ENCODE data around the gene CHPT1.

CHPT1 gene

DNA sequence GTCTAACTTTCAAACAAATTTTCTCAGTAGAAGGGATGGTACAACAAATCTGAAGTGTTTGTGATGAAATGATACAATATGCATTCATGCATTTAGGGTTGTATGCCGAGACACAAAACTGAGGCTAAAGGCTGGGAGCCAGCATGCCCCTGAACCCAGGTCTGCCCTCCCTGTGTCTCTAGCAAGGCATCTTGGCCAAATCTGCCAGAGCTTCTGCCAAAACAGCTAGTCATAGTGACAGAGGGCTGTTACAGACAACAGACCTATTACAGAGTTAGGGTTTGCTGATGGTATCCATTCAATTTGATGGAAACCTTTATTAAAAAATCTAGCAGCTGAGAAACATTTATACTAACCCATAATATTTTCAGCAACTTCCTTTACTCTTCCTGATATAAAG, 11.3 kb upstream of the CHPT1 start:
- no peak for DNase-seq

DNA sequence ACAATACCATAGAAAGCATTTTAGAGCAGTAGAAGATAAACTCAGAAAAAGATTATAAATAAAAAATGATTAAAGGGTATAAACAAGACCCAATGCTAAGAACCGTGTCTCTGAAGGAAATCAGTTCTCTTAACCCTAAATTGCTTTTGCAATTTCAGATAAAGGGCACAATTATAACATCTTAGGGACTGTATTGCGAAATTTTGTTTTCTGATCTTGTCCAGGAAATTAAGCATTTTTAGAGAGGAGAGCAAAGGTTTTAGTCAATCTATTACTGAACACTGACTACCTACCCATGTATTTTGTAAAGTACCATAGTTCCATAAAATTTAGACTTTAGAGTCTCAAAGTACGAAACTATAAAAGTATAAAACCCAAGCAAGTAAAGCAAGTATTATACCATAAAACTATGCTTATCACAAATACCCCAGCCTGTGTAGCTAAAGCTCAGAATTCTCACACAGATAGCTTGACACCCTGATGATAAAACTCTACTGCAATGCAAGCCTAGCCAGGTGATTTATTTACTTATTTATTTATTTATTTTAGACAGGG, 6.8 kb upstream of the CHPT1 start:
- no peak for DNase-seq

DNA sequence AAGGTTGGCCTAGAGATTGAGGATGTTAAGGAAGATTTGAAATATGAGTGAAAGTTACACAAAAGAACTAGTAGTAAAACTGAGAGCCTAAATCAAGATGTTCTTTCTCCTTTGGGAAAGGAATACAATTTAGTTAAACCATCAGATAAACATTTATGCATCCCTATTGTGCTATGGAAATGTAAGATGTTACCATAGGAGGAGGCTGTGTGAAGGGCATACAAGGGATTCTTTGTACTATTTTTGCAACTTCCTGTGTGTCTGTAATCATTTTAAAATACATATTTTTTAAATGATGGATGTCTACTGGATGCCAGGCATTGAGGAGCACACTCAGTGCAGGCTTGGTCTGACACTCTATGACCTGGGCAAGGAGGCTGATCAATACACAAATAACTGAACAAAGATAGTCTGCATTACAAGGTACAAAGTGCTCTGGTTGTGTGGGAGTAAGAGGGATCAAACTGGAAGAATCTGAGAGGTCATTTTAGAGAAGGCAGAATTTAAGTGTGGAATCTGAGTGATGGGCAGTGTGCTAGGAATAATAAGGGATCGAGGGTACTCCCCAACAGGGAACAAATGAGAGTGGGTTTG, 5.8 kb upstream of the CHPT1 start:
- no peak for DNase-seq

DNA sequence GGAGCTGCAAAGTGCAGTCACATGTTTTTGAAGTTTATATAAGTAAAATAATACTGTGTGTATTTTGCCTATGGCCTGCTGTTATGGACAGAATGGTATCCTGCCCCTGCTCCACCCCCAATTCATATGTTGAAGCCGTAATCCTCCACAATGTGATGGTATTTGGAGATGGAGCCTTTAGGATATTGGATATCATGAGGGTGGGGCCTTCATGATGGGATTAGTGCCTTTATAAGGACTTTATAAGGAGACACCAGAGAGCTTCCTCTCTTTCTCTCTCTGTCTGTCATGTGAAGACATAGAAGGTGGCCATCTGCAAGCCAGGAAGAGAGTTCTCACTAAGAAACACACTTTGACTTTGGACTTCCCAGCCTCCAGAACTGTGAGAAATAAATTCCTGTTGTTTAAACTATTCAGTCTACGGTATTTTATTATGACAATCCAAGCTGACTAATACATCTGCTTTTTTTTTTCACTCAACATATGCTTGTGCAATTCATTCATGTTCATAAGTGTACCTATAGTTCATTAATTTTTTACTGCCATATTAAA, 3.1 kb upstream of the CHPT1 start:
- no peak for DNase-seq

DNA sequence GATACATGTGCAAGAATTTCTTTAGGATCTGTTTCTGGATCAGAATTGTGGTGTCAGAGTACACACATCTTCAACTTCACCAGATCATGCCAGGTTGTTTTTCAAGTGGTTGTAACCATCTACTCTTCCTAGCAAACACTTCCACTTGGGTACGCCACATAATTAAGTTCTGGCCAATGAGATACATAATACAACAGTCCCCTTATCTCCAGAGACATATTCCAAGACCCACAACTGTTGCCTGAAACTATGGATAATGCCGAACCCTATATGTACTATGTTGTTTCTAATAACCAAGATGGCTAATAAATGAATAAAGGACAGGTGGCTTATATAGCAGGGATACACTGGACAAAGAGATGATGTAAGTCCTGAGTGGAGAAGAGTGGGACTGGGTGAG, 2.5 kb upstream of the CHPT1 start:
- DNase-seq: no peak

DNA sequence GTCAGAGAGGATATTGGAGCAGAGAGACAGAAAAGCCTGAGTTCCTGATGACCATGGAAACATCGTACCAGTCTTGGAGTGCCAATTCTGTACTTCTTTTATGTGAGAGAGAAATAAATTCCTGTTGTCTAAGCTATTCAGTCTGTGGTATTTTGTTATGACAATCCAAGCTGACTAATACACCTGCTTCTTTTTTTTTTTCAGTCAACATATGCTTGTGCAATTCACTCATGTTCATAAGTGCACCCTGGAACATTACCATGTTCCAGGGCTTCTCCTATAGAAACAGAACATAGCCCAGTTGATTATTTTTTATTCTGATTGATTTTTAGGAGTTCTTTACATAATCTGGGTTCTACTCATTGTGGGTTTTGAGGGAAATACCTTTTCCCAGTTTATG, 1.7 kb upstream of the CHPT1 start:
- DNase-seq: no peak

DNA sequence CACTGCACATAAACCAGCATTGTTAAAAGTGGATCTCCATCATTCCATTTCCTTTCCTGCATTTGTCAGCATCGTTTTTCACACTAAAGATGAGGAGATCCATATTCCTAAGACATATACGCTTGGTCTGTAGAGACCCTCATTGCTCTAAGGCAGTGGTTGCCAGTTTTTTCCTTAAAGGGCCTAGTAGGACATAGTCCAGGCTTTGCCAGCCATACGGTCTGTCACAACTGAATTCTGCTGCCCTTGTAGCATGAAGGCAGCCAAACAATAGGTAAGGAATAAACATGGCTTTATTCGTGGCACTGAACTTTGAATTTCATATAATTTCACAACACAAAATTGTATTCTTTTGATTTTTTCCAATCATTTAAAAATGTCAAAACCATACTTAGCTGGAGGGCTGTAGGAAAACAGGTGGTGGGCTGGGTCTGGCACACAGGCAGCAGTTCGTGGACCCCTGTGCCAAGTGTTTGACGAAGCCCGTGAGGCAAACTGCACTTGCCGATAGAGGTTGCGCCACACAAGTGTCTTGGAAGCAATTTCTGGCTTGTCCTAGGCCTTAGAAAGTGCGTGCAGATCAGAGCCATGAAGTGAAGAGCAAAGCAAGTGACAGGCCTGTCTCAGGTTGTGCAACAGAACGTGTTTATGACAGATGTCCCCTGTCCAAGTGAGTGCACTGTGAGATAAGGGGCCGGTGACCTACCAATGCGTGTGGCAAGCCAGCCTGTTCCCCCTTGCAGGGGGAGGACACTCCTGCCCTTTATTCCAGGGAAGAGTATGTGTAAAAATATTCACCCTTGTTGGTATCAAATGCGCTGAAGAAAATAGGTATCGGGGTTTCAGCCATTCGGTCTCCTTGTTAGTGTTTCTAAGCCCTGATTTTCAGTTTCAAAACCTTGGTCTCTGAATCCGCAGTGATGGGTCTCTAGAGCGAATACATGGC, 916 bp upstream of the CHPT1 start:
- DNase-seq: peak; percentile 30

DNA sequence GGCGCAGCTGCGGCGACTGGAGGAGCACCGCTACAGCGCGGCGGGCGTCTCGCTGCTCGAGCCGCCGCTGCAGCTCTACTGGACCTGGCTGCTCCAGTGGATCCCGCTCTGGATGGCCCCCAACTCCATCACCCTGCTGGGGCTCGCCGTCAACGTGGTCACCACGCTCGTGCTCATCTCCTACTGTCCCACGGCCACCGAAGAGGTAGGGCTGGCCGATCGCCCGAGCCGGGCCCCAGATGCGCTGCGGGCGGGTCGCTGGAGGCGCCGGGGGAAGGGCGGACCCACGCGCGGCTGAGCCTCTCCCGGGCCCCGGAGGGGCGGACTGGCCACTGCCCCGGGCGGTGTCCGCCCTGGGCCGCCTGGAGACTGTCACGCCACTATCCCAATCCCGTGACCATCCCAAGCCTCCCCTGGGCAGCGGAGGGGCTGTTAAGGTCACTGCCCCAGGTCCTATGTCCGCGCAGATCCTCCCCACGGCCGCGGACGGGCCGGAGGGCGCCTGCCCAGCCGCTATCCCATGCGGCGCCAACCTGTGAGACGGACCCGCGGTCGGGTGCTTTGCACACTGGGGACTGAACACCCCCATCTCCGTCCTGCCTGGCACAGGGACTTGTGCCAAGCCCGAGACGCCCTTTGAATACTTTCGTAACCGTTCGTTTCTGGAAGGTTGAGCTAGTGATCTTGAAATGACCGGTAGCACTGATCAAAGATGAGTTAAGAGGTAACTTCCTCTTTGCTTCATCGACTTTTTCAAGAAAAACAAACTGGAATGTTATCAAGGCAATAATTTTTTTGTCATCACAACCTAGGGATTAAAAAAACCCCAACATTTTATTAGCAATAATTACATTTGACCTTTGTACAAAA, 725 bp downstream of the CHPT1 start:
- peak; percentile 66 for DNase-seq

DNA sequence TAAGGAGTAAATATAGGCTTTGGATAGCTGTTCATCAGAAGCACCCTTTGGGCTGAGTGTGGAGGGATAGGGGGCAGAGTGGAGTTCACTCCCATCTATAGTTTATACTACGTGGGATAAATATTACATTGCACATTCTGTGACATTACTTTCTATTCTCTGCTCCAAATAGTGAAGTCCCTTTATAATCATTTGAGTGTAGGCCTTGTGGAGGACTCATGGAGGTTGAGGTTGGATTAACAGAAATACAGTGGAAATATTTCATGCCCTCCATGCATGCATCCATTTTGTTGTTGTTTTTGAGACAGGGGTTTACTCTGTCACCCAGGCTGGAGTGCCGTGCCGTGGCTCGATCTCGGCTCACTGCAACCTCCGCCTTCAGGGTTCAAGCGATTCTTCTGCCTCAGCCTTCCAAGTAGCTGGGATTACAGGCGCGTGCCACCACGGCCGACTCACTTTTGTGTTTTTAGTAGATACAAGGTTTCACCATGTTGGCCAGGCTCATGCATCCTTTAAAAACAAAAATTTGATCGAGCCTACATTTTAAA, 1.4 kb downstream of the CHPT1 start:
- DNase-seq: no peak

DNA sequence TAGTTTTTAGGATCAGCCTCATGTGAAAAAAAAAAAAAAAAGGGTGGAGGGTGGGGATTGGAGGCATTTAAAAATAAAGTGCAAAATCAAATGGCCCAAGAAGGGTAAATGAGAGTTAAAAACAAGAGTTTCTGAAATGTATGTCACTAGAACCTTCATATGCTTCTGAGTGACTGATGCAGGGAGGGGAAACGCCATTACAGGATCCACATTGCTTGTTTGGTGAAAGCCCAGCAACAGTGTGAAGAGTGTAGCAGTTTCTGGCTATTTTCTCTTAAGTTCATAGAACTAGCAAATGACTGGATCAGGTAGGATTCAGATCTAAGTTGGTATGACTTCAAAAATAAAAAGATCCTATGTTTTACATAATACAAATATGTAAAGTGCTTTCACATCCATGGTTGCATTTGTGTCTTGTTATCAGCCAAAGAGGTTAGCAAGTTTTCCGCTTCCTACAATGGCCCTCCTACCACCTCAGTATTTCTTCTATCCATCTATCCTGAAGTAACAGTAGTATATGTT, 2.9 kb downstream of the CHPT1 start:
- no peak for DNase-seq

DNA sequence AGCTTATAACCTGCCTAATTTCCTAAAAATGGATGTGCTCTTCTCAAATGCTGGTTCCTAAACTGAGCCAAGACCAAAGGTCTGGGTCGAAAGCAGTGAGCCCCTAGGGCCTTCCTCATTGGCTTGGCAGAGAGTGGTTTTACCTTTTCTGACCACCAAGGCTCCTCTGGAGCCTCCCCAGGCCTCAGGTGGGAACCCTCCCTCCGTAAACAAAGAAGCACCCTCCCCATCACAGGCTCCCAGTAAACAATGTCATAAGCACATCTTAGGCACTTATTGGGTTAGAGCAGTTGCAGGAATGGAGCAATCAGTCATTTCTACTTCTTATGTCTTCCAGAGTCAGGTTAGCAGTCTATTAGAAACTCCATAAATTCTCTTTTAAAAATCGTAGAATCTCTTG, 6.0 kb downstream of the CHPT1 start:
- DNase-seq: no peak

DNA sequence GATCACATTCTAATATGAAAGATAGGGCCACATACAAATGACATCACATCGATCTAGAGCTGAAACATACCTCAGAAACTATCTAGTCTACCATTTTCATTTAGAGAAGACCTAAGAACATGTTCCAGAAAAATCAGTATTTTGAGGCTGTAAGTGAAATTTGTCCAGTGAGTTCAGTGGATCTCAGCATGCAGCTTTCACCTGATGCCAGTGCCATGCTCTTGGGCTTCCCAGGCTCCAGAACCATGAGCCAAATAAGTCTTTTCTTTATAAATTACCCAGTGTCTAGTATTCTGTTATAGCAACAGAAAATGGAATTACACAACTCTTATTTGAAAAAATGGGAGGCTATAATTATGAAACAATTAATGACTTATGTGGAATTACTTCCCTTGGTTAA, 9.0 kb downstream of the CHPT1 start:
- no peak for DNase-seq

DNA sequence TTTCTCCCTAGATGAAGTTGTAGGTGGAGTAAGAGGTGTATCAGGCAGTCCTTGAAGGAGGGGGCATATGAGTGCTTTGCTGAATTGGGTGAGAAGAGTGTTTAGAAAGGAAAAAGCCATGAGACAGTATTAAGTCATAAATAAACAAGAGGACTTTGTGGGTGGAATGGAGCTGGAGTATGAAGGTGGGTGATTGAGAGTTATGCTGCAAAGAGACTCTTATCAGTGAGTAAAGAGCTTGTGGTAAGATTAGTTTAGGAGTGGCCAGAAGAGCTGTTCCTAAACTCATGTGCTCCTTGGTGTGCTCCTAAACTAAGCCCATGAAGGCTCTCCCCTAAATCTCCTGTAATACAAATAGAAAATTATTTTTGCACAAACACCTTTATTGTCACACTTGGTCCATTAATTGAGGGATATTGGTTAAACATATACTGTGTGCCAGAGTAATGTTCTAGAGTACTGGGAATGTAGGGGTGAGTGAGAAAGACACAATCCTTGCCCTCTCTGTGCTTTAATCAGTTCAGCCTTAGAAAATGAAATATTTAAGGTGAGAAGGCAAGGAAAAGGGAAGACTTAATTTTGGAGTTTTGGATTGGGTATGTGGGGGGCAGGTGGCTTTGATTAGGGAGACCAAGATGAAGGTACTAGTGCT, 9.8 kb downstream of the CHPT1 start:
- DNase-seq: no peak

DNA sequence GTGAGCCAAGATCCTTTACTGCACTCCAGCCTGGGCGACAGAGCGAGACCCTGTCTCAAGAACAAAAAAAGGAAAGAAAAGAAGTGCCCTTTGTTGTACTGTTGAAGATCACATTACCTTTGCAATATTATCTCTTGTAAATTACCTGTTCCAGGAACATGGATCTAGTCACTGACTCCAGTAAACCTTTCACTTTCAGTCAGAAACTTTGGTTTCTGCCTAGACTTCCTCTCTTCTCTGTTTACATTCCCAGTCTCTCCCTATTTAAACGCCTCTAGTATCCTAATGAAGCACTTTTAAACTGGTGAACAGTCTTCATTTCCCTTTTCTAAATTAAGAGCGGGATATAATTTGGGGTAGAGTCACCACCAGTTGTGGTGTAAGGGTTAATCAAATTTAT, 12.8 kb downstream of the CHPT1 start:
- no peak for DNase-seq

DNA sequence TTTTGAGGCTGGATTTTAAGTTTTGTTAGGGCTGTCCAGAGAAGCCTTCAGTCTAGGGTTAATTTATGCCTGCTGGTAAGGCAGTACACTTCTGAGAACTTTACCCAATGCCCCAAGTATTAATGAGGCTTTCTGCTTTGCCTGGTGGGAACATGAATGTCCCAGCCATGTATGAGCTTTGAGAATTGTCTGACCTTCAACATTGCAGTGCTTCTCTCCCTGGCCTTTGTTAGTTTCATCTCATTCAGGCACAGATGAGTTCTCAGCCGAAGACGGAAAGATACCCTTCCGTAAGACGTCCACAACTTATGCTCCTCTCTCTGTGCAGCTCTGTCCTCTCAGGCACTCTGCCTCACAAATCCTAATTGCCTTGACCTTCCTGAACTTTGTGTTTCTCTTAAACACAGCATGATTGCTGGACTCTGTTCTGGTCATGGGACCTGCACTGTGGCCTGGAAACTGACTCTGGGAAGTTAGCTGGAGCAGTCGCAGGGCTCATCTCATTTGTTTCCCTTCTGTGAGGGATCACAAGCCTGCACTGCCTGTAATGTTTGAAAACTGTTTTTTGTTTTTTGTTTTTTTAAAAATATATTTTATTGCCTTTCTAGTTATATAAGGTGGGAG, 15.7 kb downstream of the CHPT1 start:
- peak; percentile 23 for DNase-seq

DNA sequence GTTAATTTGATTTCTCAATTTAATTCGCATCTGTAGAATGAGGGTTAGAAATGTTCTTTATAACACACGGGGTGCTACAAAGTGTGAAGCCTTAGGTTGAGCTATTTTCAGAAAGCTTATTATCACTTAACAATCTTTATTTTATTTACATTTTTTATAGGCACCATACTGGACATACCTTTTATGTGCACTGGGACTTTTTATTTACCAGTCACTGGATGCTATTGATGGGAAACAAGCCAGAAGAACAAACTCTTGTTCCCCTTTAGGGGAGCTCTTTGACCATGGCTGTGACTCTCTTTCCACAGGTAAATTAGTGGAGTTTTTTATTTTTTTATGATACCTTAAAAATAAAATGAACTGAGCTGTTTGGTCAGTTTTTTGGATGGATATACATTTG, 16.5 kb downstream of the CHPT1 start:
- DNase-seq: no peak

DNA sequence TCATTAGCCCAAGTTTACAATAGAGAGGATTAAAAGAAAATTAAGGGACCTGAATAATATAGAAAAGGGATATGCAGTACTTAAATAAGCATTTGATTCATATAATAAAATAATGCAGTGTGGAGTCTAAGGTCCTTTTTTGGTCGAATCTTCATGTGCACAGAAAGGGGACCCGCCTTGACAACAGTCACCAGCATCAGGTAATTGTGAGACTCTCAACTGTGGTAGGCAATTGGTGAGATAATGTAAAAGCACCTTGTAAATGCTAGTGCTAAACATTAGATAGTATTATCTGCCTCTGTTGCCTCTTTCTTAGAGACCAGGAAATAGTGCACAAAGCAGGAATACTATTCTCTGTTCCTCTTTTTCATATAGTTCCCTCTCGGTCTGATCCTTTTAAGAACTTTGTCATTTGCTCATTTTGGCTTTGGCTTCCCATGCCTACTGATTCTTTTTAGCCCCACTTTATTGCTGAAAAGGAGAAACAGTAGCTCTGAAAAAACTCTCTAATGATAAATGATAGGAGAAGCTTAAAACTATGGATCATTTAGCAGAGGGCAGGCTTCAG, 17.5 kb downstream of the CHPT1 start:
- DNase-seq: no peak

DNA sequence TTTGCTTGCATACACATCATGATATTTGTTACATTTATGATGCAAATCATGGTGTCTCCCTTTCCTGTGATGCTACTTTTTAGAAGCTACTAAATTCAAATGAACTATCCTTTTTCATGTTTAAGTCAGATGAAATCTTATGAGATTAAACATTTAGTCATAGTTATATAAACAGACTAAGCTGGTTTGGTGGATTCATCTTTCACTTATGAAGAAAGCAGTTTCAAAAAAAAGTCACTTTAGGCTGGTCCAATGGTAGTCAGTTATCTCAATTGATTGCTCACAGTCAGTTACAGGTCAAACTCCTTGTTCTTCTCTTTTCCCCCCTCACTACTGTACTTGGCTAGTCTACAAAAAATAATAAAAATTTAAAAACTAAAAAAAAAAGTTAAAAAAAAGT, 22.1 kb downstream of the CHPT1 start:
- no peak for DNase-seq

DNA sequence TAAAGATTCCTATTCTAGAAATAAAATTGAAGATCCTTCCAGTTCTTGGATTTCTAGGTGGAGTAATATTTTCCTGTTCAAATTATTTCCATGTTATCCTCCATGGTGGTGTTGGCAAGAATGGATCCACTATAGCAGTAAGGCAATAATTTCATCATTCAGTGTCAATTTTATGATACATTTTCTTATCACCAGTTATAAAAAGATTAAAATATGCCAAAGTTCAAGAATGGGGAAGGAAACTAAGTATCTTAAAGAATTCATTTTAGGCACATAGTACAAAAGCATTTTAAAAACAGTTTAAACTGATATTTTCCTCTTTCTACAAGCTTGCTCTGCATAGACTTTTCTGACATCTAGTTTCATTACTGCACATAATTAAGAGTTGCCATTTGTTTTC, 22.7 kb downstream of the CHPT1 start:
- DNase-seq: no peak

DNA sequence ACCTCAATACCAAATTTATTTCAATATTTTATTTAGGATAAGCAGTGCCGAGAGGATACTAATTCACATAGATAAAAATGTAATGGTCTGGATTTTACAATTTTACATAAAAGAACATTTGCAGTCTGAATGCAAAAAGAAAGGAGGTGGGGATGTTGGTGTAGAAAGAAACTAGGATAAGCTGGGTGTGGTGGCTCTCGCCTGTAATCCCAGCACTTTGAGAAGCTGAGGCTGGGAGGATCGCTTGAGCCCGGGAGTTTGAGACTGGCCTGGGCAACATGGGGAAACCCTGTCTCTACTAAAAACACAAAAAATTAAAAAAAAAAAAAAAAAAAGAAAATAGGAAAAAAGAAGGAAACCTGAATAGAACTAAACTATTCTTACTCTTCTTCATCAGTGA, 25.0 kb downstream of the CHPT1 start:
- DNase-seq: no peak

DNA sequence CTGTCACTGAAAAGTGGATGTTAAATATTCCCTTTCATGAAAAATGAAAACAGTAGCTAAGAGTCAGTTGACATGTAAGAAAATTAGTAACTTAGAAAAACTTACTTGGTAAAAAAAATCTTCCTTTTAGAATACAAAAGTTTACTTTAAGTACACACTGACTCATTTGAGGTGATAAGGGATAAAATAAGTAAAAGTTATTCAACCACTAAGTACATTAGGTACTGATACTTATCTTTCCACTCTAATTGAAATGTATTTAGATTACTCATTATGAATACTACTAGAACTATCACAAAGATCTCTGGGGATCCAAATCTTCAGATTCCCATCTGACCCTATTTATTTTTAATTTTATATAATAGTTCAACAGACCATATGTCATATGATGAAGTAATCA, 29.7 kb downstream of the CHPT1 start:
- DNase-seq: no peak

All from right hindlimb (tissue), 1 donor.